ENCODE measurements around the gene NF2. TPM values are rescaled to one million over a fixed set of nuclear protein-coding genes. Genes with fewer than 3 reads are reported as not detected.
"Not testable (repeated sequence)": the region's sequence is repeated elsewhere in the genome, so short reads cannot be mapped to it uniquely, and the experiment has no call there.

The NF2 gene
- total RNA-seq, 3 donors from 2014 or later: 21.1 to 36.1 (median 31.8) TPM

DNA sequence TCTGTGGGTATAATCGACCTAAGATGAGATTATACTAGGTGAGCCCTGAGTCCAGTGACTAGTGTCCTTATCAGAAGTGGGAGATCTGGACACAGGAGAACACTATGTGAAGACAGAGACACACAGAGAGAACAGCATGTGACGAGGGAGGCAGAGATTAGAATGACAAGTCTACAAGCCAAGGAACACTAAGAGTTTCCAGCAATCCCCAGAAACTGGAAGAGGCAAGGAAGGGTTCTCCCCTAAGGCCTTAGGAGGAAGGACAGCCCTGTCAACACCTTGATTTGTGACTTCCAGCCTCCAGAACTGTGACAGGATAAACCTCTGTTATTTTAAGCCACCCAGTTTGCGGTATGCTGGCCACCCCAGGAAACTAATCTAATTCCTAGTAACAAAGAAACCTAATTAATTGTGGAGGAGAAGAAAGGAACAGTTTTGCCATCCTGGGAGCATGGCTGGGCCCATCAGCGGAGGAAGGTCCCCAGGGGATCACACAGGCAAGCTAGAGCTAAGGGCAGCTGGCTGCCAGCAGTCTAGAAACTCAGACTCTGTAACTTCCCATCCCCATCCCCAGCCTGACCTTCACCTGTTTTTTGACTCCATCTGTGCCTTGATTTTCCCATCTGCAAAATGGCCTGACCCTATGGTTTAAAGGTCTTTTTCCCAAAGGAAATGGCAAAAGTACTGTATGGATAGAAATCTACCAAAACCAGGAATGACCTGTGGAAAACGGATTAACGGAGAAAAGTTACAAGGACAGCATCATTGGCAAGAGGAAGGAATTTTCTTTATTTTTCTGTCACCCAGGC, 39.6 kb upstream of the NF2 start:
- H3K27me3 ChIP-seq: no peaks in the 10 kb centered on the region
- no peak for TF ChIP-seq POLR2A (IDR thresholded peaks at IDR 0.05)
- TF ChIP-seq, protein P1, sequence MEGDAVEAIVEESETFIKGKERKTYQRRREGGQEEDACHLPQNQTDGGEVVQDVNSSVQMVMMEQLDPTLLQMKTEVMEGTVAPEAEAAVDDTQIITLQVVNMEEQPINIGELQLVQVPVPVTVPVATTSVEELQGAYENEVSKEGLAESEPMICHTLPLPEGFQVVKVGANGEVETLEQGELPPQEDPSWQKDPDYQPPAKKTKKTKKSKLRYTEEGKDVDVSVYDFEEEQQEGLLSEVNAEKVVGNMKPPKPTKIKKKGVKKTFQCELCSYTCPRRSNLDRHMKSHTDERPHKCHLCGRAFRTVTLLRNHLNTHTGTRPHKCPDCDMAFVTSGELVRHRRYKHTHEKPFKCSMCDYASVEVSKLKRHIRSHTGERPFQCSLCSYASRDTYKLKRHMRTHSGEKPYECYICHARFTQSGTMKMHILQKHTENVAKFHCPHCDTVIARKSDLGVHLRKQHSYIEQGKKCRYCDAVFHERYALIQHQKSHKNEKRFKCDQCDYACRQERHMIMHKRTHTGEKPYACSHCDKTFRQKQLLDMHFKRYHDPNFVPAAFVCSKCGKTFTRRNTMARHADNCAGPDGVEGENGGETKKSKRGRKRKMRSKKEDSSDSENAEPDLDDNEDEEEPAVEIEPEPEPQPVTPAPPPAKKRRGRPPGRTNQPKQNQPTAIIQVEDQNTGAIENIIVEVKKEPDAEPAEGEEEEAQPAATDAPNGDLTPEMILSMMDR (IDR thresholded peaks at IDR 0.05): no peak
- no peak for TF ChIP-seq POLR2AphosphoS5 (IDR thresholded peaks at IDR 0.05)
- no peaks in the 10 kb centered on the region for H3K9me3 ChIP-seq
- intact Hi-C loops (cut with DNase I; ENCODE audit: low total_unique reads): no loop called here
- no peak overlapping the region for H3K4me3 ChIP-seq
- H3K4me1 ChIP-seq: no peaks in the 10 kb centered on the region
- H3K36me3 ChIP-seq: no peaks in the 10 kb centered on the region
- no peak overlapping the region for H3K27ac ChIP-seq
- no peak for DNase-seq (ENCODE audit: low spot score in 2 of 2)

DNA sequence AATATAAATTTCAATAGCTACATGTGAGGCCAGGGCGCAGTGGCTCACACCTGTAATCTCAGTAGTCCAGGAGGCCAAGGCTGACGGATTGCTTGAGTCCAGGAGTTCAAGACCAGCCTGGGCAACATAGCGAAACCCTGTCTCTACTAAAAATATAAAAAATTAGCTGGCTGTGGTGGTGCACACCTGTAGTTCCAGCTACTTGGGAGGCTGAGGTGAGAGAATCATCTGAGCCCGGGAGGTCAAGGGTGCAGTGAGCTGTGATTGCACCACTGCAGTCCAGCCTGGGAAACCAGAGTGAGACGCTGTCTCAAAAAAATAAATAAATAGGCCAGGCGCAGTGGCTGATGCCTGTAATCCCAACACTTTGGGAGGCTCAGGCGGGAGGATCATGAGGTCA, 36.9 kb upstream of the NF2 start:
- intact Hi-C loops (cut with DNase I; ENCODE audit: low total_unique reads); H3K36me3 ChIP-seq; H3K9me3 ChIP-seq; H3K4me3 ChIP-seq; H3K4me1 ChIP-seq; H3K27me3 ChIP-seq; H3K27ac ChIP-seq; DNase-seq (ENCODE audit: low spot score in 2 of 2): not testable (repeated sequence)

DNA sequence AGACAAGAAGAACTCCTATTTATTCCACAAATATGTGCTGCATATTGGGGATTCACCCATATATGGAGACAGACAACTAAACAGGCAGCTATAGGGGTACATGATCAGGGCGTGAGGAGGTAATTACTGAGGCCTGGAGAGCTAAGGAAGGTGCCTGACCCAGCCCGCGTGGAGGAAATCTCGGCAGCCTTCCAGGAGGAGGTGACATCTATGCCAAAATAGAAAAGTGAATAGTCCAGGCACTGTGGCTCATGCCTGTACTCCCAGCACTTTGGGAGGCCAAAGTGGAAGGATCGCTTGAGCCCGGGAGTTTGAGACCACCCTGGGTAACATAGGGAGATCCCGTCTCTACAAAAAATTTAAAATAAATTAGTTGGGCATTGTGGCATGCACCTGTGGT, 36.1 kb upstream of the NF2 start:
- H3K27me3 ChIP-seq: no peaks in the 10 kb centered on the region
- H3K4me3 ChIP-seq: no peak overlapping the region
- H3K36me3 ChIP-seq: no peaks in the 10 kb centered on the region
- intact Hi-C loops (cut with DNase I; ENCODE audit: low total_unique reads): no loop called here
- H3K4me1 ChIP-seq: no peaks in the 10 kb centered on the region
- no peaks in the 10 kb centered on the region for H3K9me3 ChIP-seq
- TF ChIP-seq POLR2AphosphoS5 (IDR thresholded peaks at IDR 0.05) (no peak), POLR2A (IDR thresholded peaks at IDR 0.05) (no peak)
- TF ChIP-seq, protein P1 (IDR thresholded peaks at IDR 0.05): no peak
- no peak overlapping the region for H3K27ac ChIP-seq
- no peak for DNase-seq (ENCODE audit: low spot score in 2 of 2)

DNA sequence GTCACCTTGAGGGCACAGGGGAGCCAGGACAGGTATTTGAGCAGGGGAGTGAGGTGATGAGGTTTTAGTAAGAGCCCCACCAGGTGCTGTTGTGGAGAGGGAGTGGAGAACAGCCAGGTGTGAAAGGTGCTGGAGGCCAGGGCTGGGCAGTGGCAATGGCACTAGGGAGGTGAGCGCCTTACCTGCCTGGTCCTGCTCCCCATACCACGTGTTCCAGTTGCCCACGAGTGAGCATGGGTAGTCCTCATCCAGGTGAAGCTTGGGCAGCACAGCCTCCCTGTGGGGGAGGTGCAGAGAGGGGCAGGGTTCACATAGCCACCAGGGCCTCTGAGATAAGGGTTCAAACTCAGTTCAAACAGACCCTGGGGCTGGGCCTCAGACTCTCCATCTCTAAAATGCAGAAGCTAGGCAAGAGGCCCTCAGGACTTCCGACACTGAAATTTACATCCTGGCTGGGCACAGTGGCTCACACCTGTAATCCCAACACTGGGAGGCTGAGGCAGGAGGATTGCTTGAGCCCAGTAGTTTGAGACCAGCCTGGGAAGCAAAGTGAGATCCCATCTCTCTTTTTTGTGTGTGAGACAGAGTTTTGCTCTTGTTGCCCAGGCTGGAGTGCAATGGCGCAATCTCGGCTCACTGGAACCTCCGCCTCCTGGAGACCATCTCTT, 34.3 kb upstream of the NF2 start:
- DNase-seq (ENCODE audit: low spot score in 2 of 2): no peak
- no peaks in the 10 kb centered on the region for H3K27me3 ChIP-seq
- H3K4me3 ChIP-seq: no peak overlapping the region
- no peak overlapping the region for H3K27ac ChIP-seq
- no peaks in the 10 kb centered on the region for H3K36me3 ChIP-seq
- TF ChIP-seq POLR2A (IDR thresholded peaks at IDR 0.05) (no peak), POLR2AphosphoS5 (IDR thresholded peaks at IDR 0.05) (no peak)
- TF ChIP-seq, protein P1 (IDR thresholded peaks at IDR 0.05): no peak
- no peaks in the 10 kb centered on the region for H3K4me1 ChIP-seq
- H3K9me3 ChIP-seq: no peaks in the 10 kb centered on the region
- intact Hi-C loops (cut with DNase I; ENCODE audit: low total_unique reads): no loop called here

DNA sequence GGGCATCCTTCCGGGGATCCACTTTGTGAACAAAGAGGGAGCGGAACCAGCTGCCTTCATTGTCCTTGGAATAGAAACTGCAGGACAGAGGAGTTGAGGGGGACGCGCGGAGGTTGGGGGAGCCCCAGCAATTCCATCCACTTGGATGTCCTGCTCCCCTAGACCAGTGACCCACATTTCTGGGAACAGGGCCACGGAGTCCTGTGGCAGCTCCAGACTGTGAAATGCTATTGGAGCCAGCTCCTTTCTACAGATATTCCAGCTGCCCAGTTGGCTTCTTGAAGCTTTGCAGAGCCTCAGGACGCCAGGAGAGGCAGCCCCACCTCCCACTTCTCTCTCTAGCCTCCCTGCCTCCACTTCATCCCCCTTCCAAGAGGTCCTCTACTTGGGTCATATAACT, 33.0 kb upstream of the NF2 start:
- Histone ChIP-seq H3K4me1 (no peaks in the 10 kb centered on the region), H3K27ac (no peak overlapping the region), H3K27me3 (no peaks in the 10 kb centered on the region), H3K4me3 (no peak overlapping the region), H3K9me3 (no peaks in the 10 kb centered on the region), H3K36me3 (no peaks in the 10 kb centered on the region)
- intact Hi-C loops (cut with DNase I; ENCODE audit: low total_unique reads): no loop called here
- DNase-seq (ENCODE audit: low spot score in 2 of 2): no peak
- TF ChIP-seq, protein P1 (IDR thresholded peaks at IDR 0.05): no peak
- TF ChIP-seq POLR2AphosphoS5 (IDR thresholded peaks at IDR 0.05): no peak
- no peak for TF ChIP-seq POLR2A (IDR thresholded peaks at IDR 0.05)

All from breast epithelium (tissue), 4 donors.